ENCODE results near the gene RIMS4. TPM values are rescaled to one million over a fixed set of nuclear protein-coding genes. Genes with fewer than 3 reads are reported as not detected.

RIMS4 gene
- total RNA-seq, 2 experiments from 2014 or later: 0.08 TPM; not detected in 1

- Mint-ChIP-seq H3K27me3 (no peaks in the 10 kb centered on the region), H3K4me3 (peak overlapping the region; percentile 58), H3K36me3 (peaks cover 4% of the 10 kb centered on the region), H3K27ac (no peak overlapping the region), H3K4me1 (peaks cover 24% of the 10 kb centered on the region), H3K9me3 (peaks cover 8% of the 10 kb centered on the region)
- DNase-seq: peak; percentile 20
Measured at GRCh38 chr20:44736170-44737021, 74.0 kb downstream of the RIMS4 start.

GRCh38 chr20:44735816-44736169 is 74.6 kb downstream of the RIMS4 start:
- peaks cover 24% of the 10 kb centered on the region for H3K4me1 Mint-ChIP-seq
- peak overlapping the region; percentile 58 for H3K4me3 Mint-ChIP-seq
- peaks cover 8% of the 10 kb centered on the region for H3K9me3 Mint-ChIP-seq
- DNase-seq: no peak
- H3K27me3 Mint-ChIP-seq: no peaks in the 10 kb centered on the region
- H3K36me3 Mint-ChIP-seq: peaks cover 4% of the 10 kb centered on the region
- H3K27ac Mint-ChIP-seq: no peak overlapping the region

GRCh38 chr20:44734938-44735337 is 75.4 kb downstream of the RIMS4 start:
- DNase-seq: no peak
- Mint-ChIP-seq H3K27me3 (no peaks in the 10 kb centered on the region), H3K4me1 (peaks cover 24% of the 10 kb centered on the region), H3K27ac (no peak overlapping the region), H3K4me3 (no peak overlapping the region), H3K9me3 (peaks cover 8% of the 10 kb centered on the region), H3K36me3 (peaks cover 4% of the 10 kb centered on the region)

GRCh38 chr20:44733341-44734069 is 76.8 kb downstream of the RIMS4 start:
- Mint-ChIP-seq H3K27me3 (no peaks in the 10 kb centered on the region), H3K36me3 (peaks cover 4% of the 10 kb centered on the region)

GRCh38 chr20:44732327-44732726 is 78.0 kb downstream of the RIMS4 start:
- Mint-ChIP-seq H3K27ac (peak overlapping the region; percentile 14), H3K9me3 (peaks cover 5% of the 10 kb centered on the region), H3K36me3 (peaks cover 4% of the 10 kb centered on the region), H3K27me3 (no peaks in the 10 kb centered on the region), H3K4me3 (no peak overlapping the region), H3K4me1 (peaks cover 24% of the 10 kb centered on the region)
- no peak for DNase-seq

More at GRCh38 chr20:44733341-44734069, 76.8 kb downstream of the RIMS4 start:
- Mint-ChIP-seq H3K27ac (peak overlapping the region; percentile 34), H3K4me1 (peaks cover 24% of the 10 kb centered on the region), H3K4me3 (no peak overlapping the region), H3K9me3 (peaks cover 5% of the 10 kb centered on the region)
- DNase-seq: peak; percentile 65

GRCh38 chr20:44731657-44732056 is 78.7 kb downstream of the RIMS4 start:
- Mint-ChIP-seq H3K27me3 (no peaks in the 10 kb centered on the region), H3K9me3 (peaks cover 5% of the 10 kb centered on the region), H3K36me3 (peaks cover 3% of the 10 kb centered on the region), H3K4me1 (peaks cover 21% of the 10 kb centered on the region), H3K27ac (no peak overlapping the region), H3K4me3 (no peak overlapping the region)
- no peak for DNase-seq

- Mint-ChIP-seq H3K36me3 (no peaks in the 10 kb centered on the region), H3K27me3 (no peaks in the 10 kb centered on the region), H3K9me3 (no peaks in the 10 kb centered on the region), H3K27ac (peak overlapping the region; percentile 56), H3K4me1 (peaks cover 16% of the 10 kb centered on the region), H3K4me3 (no peak overlapping the region)
- no peak for DNase-seq
Measured at GRCh38 chr20:44730441-44730840, 79.9 kb downstream of the RIMS4 start.

- Mint-ChIP-seq H3K27me3 (no peaks in the 10 kb centered on the region), H3K36me3 (no peaks in the 10 kb centered on the region), H3K4me3 (no peak overlapping the region), H3K27ac (no peak overlapping the region), H3K4me1 (peaks cover 16% of the 10 kb centered on the region), H3K9me3 (no peaks in the 10 kb centered on the region)
- DNase-seq: no peak
Measured at GRCh38 chr20:44728801-44729443, 81.4 kb downstream of the RIMS4 start.

GRCh38 chr20:44727651-44728050 is 82.7 kb downstream of the RIMS4 start:
- Mint-ChIP-seq H3K27me3 (no peaks in the 10 kb centered on the region), H3K36me3 (no peaks in the 10 kb centered on the region), H3K27ac (no peak overlapping the region), H3K9me3 (no peaks in the 10 kb centered on the region), H3K4me3 (no peak overlapping the region), H3K4me1 (peaks cover 14% of the 10 kb centered on the region)
- no peak for DNase-seq

GRCh38 chr20:44727039-44727438 is 83.3 kb downstream of the RIMS4 start:
- Mint-ChIP-seq H3K27me3 (no peaks in the 10 kb centered on the region), H3K9me3 (no peaks in the 10 kb centered on the region), H3K27ac (no peak overlapping the region), H3K36me3 (no peaks in the 10 kb centered on the region), H3K4me1 (peaks cover 8% of the 10 kb centered on the region), H3K4me3 (no peak overlapping the region)
- DNase-seq: no peak

- Mint-ChIP-seq H3K4me1 (peaks cover 5% of the 10 kb centered on the region), H3K36me3 (no peaks in the 10 kb centered on the region), H3K4me3 (no peak overlapping the region), H3K9me3 (no peaks in the 10 kb centered on the region), H3K27me3 (no peaks in the 10 kb centered on the region), H3K27ac (no peak overlapping the region)
- no peak for DNase-seq
Measured at GRCh38 chr20:44725837-44726236, 84.5 kb downstream of the RIMS4 start.

- Mint-ChIP-seq H3K4me3 (no peak overlapping the region), H3K9me3 (no peaks in the 10 kb centered on the region), H3K36me3 (no peaks in the 10 kb centered on the region), H3K27me3 (no peaks in the 10 kb centered on the region), H3K27ac (no peak overlapping the region), H3K4me1 (peaks cover 5% of the 10 kb centered on the region)
- DNase-seq: no peak
Measured at GRCh38 chr20:44724423-44725091, 85.8 kb downstream of the RIMS4 start.

- Mint-ChIP-seq H3K9me3 (no peaks in the 10 kb centered on the region), H3K4me3 (no peak overlapping the region), H3K27ac (no peak overlapping the region), H3K36me3 (no peaks in the 10 kb centered on the region), H3K4me1 (peaks cover 5% of the 10 kb centered on the region), H3K27me3 (no peaks in the 10 kb centered on the region)
- DNase-seq: no peak
Measured at GRCh38 chr20:44723798-44724362, 86.5 kb downstream of the RIMS4 start.

- Mint-ChIP-seq H3K27me3 (no peaks in the 10 kb centered on the region), H3K4me3 (no peak overlapping the region), H3K36me3 (no peaks in the 10 kb centered on the region), H3K4me1 (peaks cover 5% of the 10 kb centered on the region), H3K9me3 (no peaks in the 10 kb centered on the region), H3K27ac (no peak overlapping the region)
- no peak for DNase-seq
Measured at GRCh38 chr20:44723391-44723790, 87.0 kb downstream of the RIMS4 start.

Measured in activated naive CD8-positive, alpha-beta T cell treated with anti-CD3 and anti-CD28 coated beads for 36 hours (primary cell).